Measurements from ENCODE around the gene FNDC11. TPM values are rescaled to one million over a fixed set of nuclear protein-coding genes. Genes with fewer than 3 reads are reported as not detected.

Gene FNDC11
- total RNA-seq: 0.05 and 0.12 TPM in 2 replicates

GRCh38 chr20:63553933-63554290 is at the start of gene FNDC11:
Gene FNDC11 (plus strand): TSS chr20:63554159. CDS start chr20:63555664, 1,505 bp downstream.

GRCh38 chr20:63520504-63520933 is 33.4 kb upstream of the FNDC11 start, which contains the start of gene PPDPF:
Gene PPDPF (plus strand): TSS chr20:63520765. CDS start chr20:63521309, 544 bp downstream.

GRCh38 chr20:63536997-63537524 is 16.9 kb upstream of the FNDC11 start, which contains the start of gene PTK6:
Gene PTK6 (minus strand): TSS chr20:63537376. CDS start chr20:63537314, 62 bp downstream.

GRCh38 chr20:63547725-63548480 is 6.1 kb upstream of the FNDC11 start, which contains the start of gene SRMS:
Gene SRMS (minus strand): TSS chr20:63547749. CDS start chr20:63547463, 286 bp downstream.

GRCh38 chr20:63574156-63574828 is 20.3 kb downstream of the FNDC11 start, which contains the start of gene HELZ2:
Gene HELZ2 (minus strand): TSS chr20:63574239. CDS start chr20:63572385, 1,854 bp downstream.

Other genes starting within 250 kb of the FNDC11 start
- gene CHRNA4, start 192.8 kb upstream of the FNDC11 start, total RNA-seq: 0.05 TPM in 1 of 2 replicates, not detected in the other
- gene KCNQ2, start 81.5 kb upstream of the FNDC11 start, total RNA-seq: not detected in 2 replicates
- not detected in 2 replicates for gene EEF1A2, start 55.1 kb upstream of the FNDC11 start, total RNA-seq
- 75.1 and 118 TPM in 2 replicates for gene PPDPF, start 33.4 kb upstream of the FNDC11 start, total RNA-seq
- 0.15 TPM in 1 of 2 replicates, not detected in the other for gene PTK6, start 16.8 kb upstream of the FNDC11 start, total RNA-seq
- not detected in 2 replicates for gene SRMS, start 6.4 kb upstream of the FNDC11 start, total RNA-seq
- 25.2 and 44.7 TPM in 2 replicates for gene HELZ2, start 20.1 kb downstream of the FNDC11 start, total RNA-seq
- gene GMEB2, start 72.9 kb downstream of the FNDC11 start, total RNA-seq: 8.7 and 9.0 TPM in 2 replicates
- 41.1 and 41.4 TPM in 2 replicates for gene STMN3, start 99.3 kb downstream of the FNDC11 start, total RNA-seq
- 8.2 and 14.4 TPM in 2 replicates for gene RTEL1, start 104.2 kb downstream of the FNDC11 start, total RNA-seq
- gene TNFRSF6B, start 142.5 kb downstream of the FNDC11 start, total RNA-seq: 2.5 and 3.1 TPM in 2 replicates
- 22.8 and 32.0 TPM in 2 replicates for gene ARFRP1, start 153.8 kb downstream of the FNDC11 start, total RNA-seq
- 15.8 and 16.9 TPM in 2 replicates for gene ZGPAT, start 153.9 kb downstream of the FNDC11 start, total RNA-seq
- gene LIME1, start 182.5 kb downstream of the FNDC11 start, total RNA-seq: 1.1 and 2.9 TPM in 2 replicates
- 39.2 and 69.8 TPM in 2 replicates for gene SLC2A4RG, start 185.6 kb downstream of the FNDC11 start, total RNA-seq